GM18505 (cell line): ENCODE data around the gene PREPL.
"Not testable (repeated sequence)": the region's sequence is repeated elsewhere in the genome, so short reads cannot be mapped to it uniquely, and the experiment has no call there.

Experiments used
- ATAC-seq: cut with Tn5 transposase; IDR thresholded peaks from one replicate; pipeline ENCODE4 v1.9.1; 2021; ENCODE audit not compliant: unreplicated experiment
- POLR2A ChIP-seq: IDR thresholded peaks from 4 replicates; pipeline ENCODE4 v1.6.1; 2011; ENCODE audit warnings: borderline replicate concordance; ENCODE audit not compliant: insufficient read depth, insufficient read length; ENCODE audit errors: extremely low read depth

Gene PREPL

GRCh38 chr2:44328750-44329149 is 32.5 kb downstream of the PREPL start:
- ATAC-seq = no peak
- no peak for TF ChIP-seq POLR2A

GRCh38 chr2:44326548-44327264 is 34.6 kb downstream of the PREPL start:
- TF ChIP-seq POLR2A = no peak
- no peak for ATAC-seq

GRCh38 chr2:44325897-44326296 is 35.4 kb downstream of the PREPL start:
- ATAC-seq = no peak
- TF ChIP-seq POLR2A = no peak

GRCh38 chr2:44324971-44325426 is 36.3 kb downstream of the PREPL start:
- ATAC-seq = no peak
- TF ChIP-seq POLR2A = no peak

- ATAC-seq = no peak
- no peak for TF ChIP-seq POLR2A
Measured at GRCh38 chr2:44321360-44321759, 39.9 kb downstream of the PREPL start.

- TF ChIP-seq POLR2A = no peak
- ATAC-seq = no peak
Measured at GRCh38 chr2:44320832-44321231, 40.5 kb downstream of the PREPL start.

- no peak for ATAC-seq
- no peak for TF ChIP-seq POLR2A
Measured at GRCh38 chr2:44315945-44316344, 45.3 kb downstream of the PREPL start.

GRCh38 chr2:44314362-44314761 is 46.9 kb downstream of the PREPL start:
- ATAC-seq = no peak
- TF ChIP-seq POLR2A = no peak

GRCh38 chr2:44310287-44310686 is 51.0 kb downstream of the PREPL start:
- no peak for TF ChIP-seq POLR2A
- no peak for ATAC-seq

- no peak for TF ChIP-seq POLR2A
- ATAC-seq = no peak
Measured at GRCh38 chr2:44305882-44306281, 55.4 kb downstream of the PREPL start.

- ATAC-seq = no peak
- no peak for TF ChIP-seq POLR2A
Measured at GRCh38 chr2:44304258-44304657, 57.0 kb downstream of the PREPL start.

GRCh38 chr2:44303766-44304165 is 57.5 kb downstream of the PREPL start:
- not testable (repeated sequence) for ATAC-seq

- no peak for TF ChIP-seq POLR2A
- no peak for ATAC-seq
Measured at GRCh38 chr2:44301111-44301510, 60.2 kb downstream of the PREPL start.

GRCh38 chr2:44299635-44300034 is 61.7 kb downstream of the PREPL start:
- no peak for ATAC-seq
- no peak for TF ChIP-seq POLR2A

GRCh38 chr2:44297431-44297830 is 63.9 kb downstream of the PREPL start:
- ATAC-seq = no peak
- TF ChIP-seq POLR2A = no peak

- no peak for ATAC-seq
- TF ChIP-seq POLR2A = no peak
Measured at GRCh38 chr2:44296653-44297052, 64.6 kb downstream of the PREPL start.
